MM.1S (cell line): Measurements from ENCODE around the gene ENTPD8.
"Not testable (repeated sequence)": the region's sequence is repeated elsewhere in the genome, so short reads cannot be mapped to it uniquely, and the experiment has no call there.

Experiments
- DNase-seq: peaks from one replicate; pipeline ENCODE4 v3.0.0-alpha.2; 2015
- H2AFZ ChIP-seq: fragments of 300-600 bp; sonication (generic); 2 replicates; pipeline ENCODE4 v1.6.0; 2016; ENCODE audit warnings: antibody characterized with exemption, low read length
- H3F3A ChIP-seq: fragments of 300-600 bp; sonication (generic); 2 replicates; pipeline ENCODE4 v1.6.1; 2016; ENCODE audit warnings: mild to moderate bottlenecking, antibody characterized with exemption, low read length, moderate library complexity, mixed read lengths; ENCODE audit not compliant: insufficient read depth
- H3K27ac ChIP-seq: fragments of 300-600 bp; sonication (generic); 2 replicates; pipeline ENCODE4 v1.5.1; 2016; ENCODE audit warnings: mild to moderate bottlenecking, low read length
- H3K27me3 ChIP-seq: fragments of 300-600 bp; sonication (generic); replicated peaks from 2 replicates; pipeline ENCODE4 v1.6.0; 2016; ENCODE audit warnings: low read length; ENCODE audit not compliant: insufficient read depth
- H3K36me3 ChIP-seq: fragments of 300-600 bp; sonication (generic); replicated peaks from 2 replicates; pipeline ENCODE4 v1.6.1; 2016; ENCODE audit warnings: mild to moderate bottlenecking, low read length, mixed read lengths; ENCODE audit not compliant: insufficient read depth
- H3K4me1 ChIP-seq: fragments of 300-600 bp; sonication (generic); 2 replicates; pipeline ENCODE4 v1.6.1; 2016; ENCODE audit warnings: low read length, mixed read lengths
- H3K4me2 ChIP-seq: fragments of 300-600 bp; sonication (generic); 2 replicates; pipeline ENCODE4 v1.6.0; 2016; ENCODE audit warnings: low read depth, low read length
- H3K4me3 ChIP-seq: fragments of 300-600 bp; sonication (generic); 2 replicates; pipeline ENCODE4 v1.5.1; 2016; ENCODE audit warnings: low read length, mixed read lengths
- H3K79me2 ChIP-seq: fragments of 300-600 bp; sonication (generic); 2 replicates; pipeline ENCODE4 v1.6.1; 2016; ENCODE audit warnings: mixed run types, low read length, mixed read lengths
- H3K9ac ChIP-seq: fragments of 300-600 bp; sonication (generic); 2 replicates; pipeline ENCODE4 v1.6.1; 2016; ENCODE audit warnings: low read length, mixed read lengths
- H3K9me2 ChIP-seq: fragments of 300-600 bp; sonication (generic); replicated peaks from 2 replicates; pipeline ENCODE4 v1.6.1; 2016; ENCODE audit warnings: mild to moderate bottlenecking, low read length, mixed read lengths; ENCODE audit not compliant: insufficient read depth
- H3K9me3 ChIP-seq: fragments of 300-600 bp; sonication (generic); replicated peaks from 2 replicates; pipeline ENCODE4 v1.6.1; 2016; ENCODE audit warnings: mild to moderate bottlenecking, low read length, mixed read lengths; ENCODE audit not compliant: insufficient read depth
- H4K20me1 ChIP-seq: fragments of 300-600 bp; sonication (generic); 2 replicates; pipeline ENCODE4 v1.6.1; 2016; ENCODE audit warnings: mild to moderate bottlenecking, low read length, moderate library complexity, mixed read lengths; ENCODE audit not compliant: insufficient read depth
- CTCF ChIP-seq: fragments of 300-600 bp; sonication (generic); IDR thresholded peaks from 2 replicates; pipeline ENCODE4 v1.5.1; 2016; ENCODE audit warnings: antibody characterized with exemption, low read length, mixed read lengths
- EZH2 ChIP-seq: fragments of 300-600 bp; sonication (generic); optimal IDR thresholded peaks from 2 replicates; pipeline ENCODE3; 2017; ENCODE audit warnings: low read depth, mild to moderate bottlenecking, antibody characterized with exemption, low read length, mixed read lengths
- EZH2phosphoT487 ChIP-seq: fragments of 300-600 bp; sonication (generic); IDR thresholded peaks from 2 replicates; pipeline ENCODE4 v1.6.1; 2018; ENCODE audit warnings: antibody characterized with exemption, low read length

ENTPD8 gene

GRCh38 chr9:137411260-137411644, 29.9 kb downstream of the ENTPD8 start:
- no peaks in the 10 kb centered on the region for H3K79me2 ChIP-seq
- no peak overlapping the region for H3K4me3 ChIP-seq
- H2AFZ ChIP-seq, result no peak overlapping the region
- no peaks in the 10 kb centered on the region for H3F3A ChIP-seq
- no peaks in the 10 kb centered on the region for H3K9me2 ChIP-seq
- H3K4me2 ChIP-seq, result no peak overlapping the region
- no peak for DNase-seq
- H3K27ac ChIP-seq, result no peak overlapping the region
- no peaks in the 10 kb centered on the region; the same call in 1 of the 2 replicates for H3K4me1 ChIP-seq
- H3K27me3 ChIP-seq, result no peaks in the 10 kb centered on the region
- H4K20me1 ChIP-seq, result no peaks in the 10 kb centered on the region
- H3K36me3 ChIP-seq, result no peaks in the 10 kb centered on the region
- TF ChIP-seq CTCF (no peak), EZH2phosphoT487 (no peak), EZH2 (no peak)
- H3K9me3 ChIP-seq, result no peaks in the 10 kb centered on the region
- no peak overlapping the region for H3K9ac ChIP-seq

GRCh38 chr9:137410891-137411249, 30.3 kb downstream of the ENTPD8 start:
- Histone ChIP-seq H3K4me3 (no peak overlapping the region), H3K4me2 (no peak overlapping the region), H3F3A (no peaks in the 10 kb centered on the region), H2AFZ (no peak overlapping the region), H3K4me1 (no peaks in the 10 kb centered on the region; the same call in 1 of the 2 replicates), H3K27me3 (no peaks in the 10 kb centered on the region), H4K20me1 (no peaks in the 10 kb centered on the region), H3K9me3 (no peaks in the 10 kb centered on the region), H3K36me3 (no peaks in the 10 kb centered on the region), H3K27ac (no peak overlapping the region), H3K9me2 (no peaks in the 10 kb centered on the region), H3K79me2 (no peaks in the 10 kb centered on the region), H3K9ac (no peak overlapping the region)
- no peak for DNase-seq
- TF ChIP-seq EZH2phosphoT487 (no peak), EZH2 (no peak)

- not testable (repeated sequence) for H3K4me1 ChIP-seq, DNase-seq, H2AFZ ChIP-seq, H3K36me3 ChIP-seq, H3K9ac ChIP-seq, H4K20me1 ChIP-seq, H3K4me3 ChIP-seq, H3F3A ChIP-seq, H3K9me2 ChIP-seq, H3K79me2 ChIP-seq, H3K9me3 ChIP-seq, H3K27me3 ChIP-seq, H3K4me2 ChIP-seq, H3K27ac ChIP-seq
Observed at GRCh38 chr9:137410236-137410890, 30.8 kb downstream of the ENTPD8 start.

- Histone ChIP-seq H3K4me3 (no peak overlapping the region), H3K4me2 (no peak overlapping the region), H3K9me2 (no peaks in the 10 kb centered on the region), H3K79me2 (no peaks in the 10 kb centered on the region), H3K27me3 (no peaks in the 10 kb centered on the region), H3K9ac (no peak overlapping the region), H4K20me1 (no peaks in the 10 kb centered on the region), H3K4me1 (no peaks in the 10 kb centered on the region; the same call in 1 of the 2 replicates), H3F3A (no peaks in the 10 kb centered on the region), H2AFZ (no peak overlapping the region), H3K36me3 (no peaks in the 10 kb centered on the region), H3K27ac (no peak overlapping the region), H3K9me3 (no peaks in the 10 kb centered on the region)
- DNase-seq, result no peak
- TF ChIP-seq EZH2, result no peak
- TF ChIP-seq EZH2phosphoT487, result no peak
Observed at GRCh38 chr9:137409515-137409914, 31.6 kb downstream of the ENTPD8 start.
